ENCODE measurements around the gene TECTA.
A peak's percentile ranks its signal among the peaks of the same experiment; 100 is the strongest.
"Not testable (repeated sequence)": the region's sequence is repeated elsewhere in the genome, so short reads cannot be mapped to it uniquely, and the experiment has no call there.

TECTA gene

DNA sequence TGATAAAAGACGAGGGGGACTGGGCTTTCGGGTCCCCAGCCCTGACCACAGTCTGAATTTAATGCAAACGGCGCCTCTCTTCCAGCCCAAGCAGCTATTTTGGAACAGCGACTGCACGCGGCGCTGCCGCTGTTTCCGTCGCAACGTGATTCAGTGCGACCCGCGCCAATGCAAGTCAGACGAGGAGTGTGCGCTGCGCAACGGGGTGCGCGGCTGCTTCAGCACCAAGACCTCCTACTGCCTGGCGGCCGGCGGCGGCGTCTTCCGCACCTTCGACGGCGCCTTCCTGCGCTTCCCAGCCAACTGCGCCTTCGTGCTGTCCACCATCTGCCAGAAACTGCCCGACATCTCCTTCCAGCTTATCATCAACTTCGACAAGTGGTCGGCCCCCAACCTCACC lies 56.7 kb downstream of the TECTA start:
- intact Hi-C loops (cut with DNase I): no loop called here
- no peak for DNase-seq

DNA sequence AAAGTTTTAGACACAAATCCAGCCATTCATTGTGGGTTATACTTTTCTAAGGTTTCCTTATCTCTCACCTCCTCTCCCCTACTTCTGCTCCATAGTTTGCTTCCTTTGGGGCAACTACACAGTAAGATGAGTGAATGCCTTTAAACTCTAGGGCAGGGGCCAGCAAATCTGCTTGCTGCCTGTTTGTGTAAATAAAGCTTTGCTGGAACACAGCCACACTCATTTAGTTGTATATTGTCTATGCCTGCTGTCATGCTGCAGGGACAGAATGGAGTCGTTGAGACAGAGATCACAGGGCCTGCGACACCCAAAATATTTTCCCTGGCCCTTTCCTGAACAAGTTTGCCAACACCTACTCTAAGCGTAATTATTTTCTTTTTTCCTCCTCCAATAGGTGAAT lies 58.7 kb downstream of the TECTA start:
- no peak for DNase-seq
- intact Hi-C loops (cut with DNase I): no loop called here

DNA sequence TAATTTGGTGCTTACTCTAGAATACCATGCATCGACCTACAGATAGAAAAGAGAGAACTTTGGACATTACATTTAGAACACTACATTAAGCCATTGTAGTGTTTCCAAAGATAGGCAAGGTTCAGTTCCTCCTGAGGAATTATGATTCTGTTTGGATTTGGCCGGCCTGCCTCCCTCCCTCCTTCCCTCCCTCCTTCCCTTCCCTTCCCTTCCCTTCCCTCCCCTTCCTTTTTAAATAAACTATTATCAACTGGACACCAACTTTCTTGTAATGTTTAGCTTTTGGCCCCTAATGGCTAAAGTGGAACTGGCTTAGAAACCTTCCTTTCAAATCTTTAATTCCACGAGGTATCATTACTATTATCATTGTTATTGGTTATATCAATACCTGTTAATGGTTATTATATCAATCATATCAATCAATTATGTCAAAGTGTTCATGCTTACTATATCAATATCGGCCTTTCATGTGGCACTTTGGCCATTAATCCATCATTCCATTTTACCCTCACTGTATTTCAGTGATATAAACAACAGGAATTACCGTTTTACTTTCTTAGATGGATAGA lies 60.4 kb downstream of the TECTA start:
- no peak for DNase-seq
- intact Hi-C loops (cut with DNase I): no loop called here

DNA sequence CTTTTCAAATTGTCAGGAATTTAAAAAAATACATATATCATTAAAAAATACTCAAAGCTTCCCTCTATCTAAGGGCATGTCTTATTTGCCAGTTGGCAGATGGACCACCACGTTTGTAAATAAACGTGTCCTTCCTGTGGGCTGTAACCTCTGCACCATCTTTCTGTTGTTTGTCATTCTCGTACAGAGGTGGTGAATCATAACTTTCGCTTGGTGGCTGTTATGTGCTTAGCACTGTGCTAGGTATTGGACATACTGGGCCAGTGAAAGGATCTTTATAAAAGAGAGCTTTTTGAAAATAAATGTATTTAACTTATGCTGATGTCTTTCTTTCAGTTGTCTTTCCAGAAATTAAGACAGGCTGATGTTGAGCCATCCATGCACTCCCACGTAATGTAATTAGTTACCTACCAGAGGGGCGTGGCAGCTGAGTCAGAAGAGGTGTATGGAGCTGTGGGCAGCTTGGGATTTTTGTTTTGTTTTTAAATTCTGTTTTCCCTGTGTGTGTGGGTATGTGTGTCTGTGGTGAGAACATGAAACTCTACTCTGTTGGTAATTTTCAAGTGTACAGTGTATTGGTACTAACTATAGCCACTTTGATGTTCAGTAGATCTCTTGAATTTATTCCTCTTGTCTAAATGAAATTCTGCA lies 62.7 kb downstream of the TECTA start:
- intact Hi-C loops (cut with DNase I): no loop called here

DNA sequence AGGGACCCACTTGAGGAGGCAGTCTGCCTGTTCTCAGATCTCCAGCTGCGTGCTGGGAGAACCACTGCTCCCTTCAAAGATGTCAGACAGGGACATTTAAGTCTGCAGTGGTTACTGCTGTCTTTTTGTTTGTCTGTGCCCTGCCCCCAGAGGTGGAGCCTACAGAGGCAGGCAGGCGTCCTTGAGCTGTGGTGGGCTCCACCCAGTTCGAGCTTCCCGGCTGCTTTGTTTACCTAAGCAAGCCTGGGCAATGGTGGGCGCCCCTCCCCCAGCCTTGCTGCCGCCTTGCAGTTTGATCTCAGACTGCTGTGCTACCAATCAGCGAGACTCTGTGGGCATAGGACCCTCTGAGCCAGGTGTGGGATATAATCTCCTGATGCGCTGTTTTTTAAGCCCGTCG lies 76.6 kb downstream of the TECTA start:
- intact Hi-C loops (cut with DNase I); DNase-seq: not testable (repeated sequence)

More for the DNA sequence above, 62.7 kb downstream of the TECTA start:
- no peak for DNase-seq

DNA sequence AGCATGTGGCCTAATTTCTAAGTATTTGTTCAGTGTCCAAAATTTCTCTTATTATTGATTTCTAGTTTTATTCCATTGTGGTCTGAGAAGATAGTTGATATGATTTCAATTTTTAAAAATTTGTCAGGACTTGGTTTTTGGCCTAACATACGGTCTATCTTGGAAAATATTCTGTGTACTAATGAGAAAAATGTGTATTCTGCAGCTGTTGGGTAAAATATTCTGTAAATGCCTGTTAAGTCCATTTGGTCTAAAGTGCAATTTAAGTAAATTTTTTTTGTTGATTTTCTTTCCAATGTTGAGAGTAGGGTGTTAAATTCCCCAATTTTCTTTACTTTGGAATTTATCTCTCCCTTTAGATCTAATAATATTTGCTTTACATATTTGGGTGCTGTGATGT lies 78.3 kb downstream of the TECTA start:
- no peak for DNase-seq
- intact Hi-C loops (cut with DNase I): no loop called here

DNA sequence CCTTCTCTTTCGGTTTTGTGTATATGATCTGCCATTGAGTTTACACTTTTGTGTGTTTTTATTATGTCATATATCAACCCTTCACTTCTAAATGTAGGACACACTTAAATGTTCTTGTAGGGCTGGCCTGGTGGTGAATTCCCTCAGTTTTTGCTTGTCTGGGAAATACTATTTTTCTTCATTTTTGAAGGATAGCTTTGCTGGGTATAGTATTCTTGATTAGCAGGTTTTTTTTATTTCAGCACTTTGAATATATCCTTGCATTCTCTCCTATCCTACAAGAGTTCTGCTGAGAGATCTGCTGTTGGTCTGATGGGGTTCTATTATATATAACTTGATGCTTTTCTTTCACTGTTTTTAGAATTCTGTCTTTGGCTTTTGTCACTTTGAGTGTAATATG lies 79.1 kb downstream of the TECTA start:
- no peak for DNase-seq
- intact Hi-C loops (cut with DNase I): no loop called here

DNA sequence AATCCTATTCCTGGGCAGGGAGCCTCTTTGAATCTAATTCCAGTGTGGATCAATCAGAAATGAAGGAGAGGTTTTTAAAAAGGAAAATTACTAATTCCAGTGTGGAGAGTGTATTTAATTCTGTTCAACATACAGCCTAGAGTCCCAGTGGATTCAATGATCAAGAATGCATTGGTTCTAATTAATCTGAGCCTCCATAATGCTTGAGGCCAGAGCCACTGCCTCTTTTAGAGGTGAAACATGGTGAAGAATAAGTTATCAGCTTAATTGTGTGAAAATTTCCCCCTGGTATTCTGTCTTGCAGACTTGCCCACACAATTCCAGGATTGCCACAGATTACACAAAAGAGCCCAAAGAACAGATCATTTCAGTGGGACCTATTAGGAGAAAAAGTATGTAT lies 87.7 kb downstream of the TECTA start:
- intact Hi-C loops (cut with DNase I): no loop called here
- DNase-seq: no peak

DNA sequence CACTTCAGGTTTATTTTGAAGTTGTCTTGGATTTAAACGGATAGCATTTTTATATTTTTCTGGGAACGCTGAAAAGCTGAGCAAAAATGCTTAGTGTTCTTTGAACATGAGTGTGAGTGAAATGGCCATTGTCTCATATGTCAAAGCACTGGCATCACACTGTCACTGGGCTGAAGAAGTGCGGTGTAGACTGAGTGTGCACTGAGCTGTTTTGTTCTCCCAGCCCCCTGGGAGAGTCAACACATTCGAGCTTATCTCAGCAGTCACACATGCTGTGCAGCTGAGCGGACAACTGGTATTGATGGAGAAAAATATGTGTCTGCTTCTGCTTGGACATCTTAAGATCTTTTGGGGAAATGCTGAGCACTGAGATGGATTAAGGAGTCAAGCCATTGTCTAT lies 90.8 kb downstream of the TECTA start:
- intact Hi-C loops (cut with DNase I): loop anchor here (5.0 kb wide), 1 partner anchor 680 kb away; the partner anchor contains the start of gene GRIK4
- no peak for DNase-seq

DNA sequence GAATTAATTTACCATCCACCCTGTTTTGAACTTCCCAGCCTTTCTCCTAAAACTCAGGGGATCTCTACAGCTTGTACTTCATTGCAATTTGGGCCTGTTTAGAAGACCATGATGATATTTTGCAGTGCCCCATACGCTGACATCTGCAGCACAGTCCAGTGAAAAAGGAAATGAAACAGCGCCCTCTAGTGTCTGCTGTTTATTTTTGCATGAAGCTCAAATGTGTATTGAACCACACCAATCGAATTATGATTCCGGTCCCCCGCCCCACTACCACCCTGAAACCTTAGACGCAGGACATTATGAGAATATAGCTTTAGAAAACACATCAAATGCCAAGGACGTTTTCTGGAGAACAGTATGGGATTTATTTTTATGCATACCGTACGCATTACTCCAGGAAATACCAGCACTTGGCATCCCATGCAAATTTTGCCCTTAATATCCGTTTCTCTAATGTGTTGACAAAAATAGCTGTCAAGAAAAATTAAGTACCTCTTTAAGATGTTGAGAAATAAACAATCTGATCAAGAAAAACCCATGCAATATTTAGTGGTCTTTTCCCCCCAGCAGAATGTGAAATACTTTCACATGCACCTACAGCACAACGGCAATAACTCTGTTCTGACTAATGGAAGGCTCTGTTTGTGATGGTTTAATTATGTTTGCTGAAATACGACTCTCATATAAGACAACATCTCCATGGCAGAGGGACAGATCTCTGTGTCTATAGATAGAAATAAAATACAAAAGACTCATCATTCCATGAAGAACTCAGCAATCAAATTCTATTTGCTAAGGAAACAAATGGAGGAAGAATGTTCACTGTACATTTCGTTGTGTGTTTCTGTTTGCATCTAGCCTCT lies 93.9 kb downstream of the TECTA start:
- intact Hi-C loops (cut with DNase I): loop anchor here (5.0 kb wide), 1 partner anchor 683 kb away; the partner anchor contains the start of gene GRIK4
- DNase-seq: peak in 3 of 10 donors; percentile 36 to 54 (median 51)

DNA sequence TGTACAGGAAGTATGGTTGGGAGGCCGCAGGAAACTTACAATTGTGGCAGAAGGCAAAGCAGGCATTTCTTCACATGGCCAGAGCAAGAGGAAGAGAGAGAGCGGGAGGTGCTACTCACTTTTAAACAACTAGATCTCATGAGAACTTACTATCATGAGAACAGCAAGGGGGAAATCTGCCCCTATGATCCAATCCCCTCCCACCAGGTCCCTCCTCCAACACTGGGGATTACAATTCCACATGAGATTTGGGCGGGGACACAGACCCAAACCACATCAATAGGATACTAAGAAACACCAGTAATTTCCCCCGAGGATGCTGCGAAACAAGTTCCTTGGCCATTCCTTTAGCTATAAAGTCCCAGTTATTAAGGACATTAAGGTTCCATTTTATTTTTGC lies 97.4 kb downstream of the TECTA start:
- intact Hi-C loops (cut with DNase I): no loop called here
- DNase-seq: no peak

DNA sequence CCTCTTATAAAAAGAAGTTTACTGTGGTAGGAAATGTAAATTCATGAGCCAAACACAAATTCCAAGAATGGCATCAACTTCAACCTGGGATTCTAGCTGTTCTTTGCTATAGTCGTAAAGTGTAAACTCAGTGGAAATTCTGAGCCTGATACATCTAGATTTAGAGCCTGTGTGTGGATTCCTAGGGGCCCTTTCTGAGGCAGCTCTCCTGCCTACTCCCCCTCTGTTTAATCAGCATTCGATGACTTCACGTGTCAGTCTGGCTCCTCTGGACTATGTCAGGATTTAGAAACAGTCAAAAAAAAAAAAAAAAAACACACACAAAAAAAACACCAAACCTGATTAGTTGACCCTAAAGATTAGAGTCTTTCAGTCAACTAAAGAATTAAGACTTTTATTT lies 98.5 kb downstream of the TECTA start:
- DNase-seq: no peak
- intact Hi-C loops (cut with DNase I): no loop called here

DNA sequence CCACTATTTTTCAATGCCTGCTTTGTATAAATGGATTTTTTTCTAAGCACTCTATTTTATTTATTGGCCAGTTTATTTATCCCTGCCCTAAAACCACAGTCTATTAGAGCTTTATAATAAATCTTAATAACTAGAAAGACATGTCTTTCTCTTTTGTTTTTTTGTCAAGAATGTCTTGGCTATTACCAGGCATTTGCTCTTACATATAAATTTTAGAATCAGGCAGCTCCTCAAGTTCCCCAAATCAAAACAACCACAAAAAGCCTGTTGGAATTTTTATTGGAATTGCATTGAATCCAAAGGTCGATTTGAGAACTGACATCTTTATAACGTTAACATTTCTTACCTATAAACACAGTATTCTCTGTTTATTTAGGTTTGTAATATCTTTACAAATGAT lies 105.8 kb downstream of the TECTA start:
- DNase-seq: no peak
- intact Hi-C loops (cut with DNase I): no loop called here

DNA sequence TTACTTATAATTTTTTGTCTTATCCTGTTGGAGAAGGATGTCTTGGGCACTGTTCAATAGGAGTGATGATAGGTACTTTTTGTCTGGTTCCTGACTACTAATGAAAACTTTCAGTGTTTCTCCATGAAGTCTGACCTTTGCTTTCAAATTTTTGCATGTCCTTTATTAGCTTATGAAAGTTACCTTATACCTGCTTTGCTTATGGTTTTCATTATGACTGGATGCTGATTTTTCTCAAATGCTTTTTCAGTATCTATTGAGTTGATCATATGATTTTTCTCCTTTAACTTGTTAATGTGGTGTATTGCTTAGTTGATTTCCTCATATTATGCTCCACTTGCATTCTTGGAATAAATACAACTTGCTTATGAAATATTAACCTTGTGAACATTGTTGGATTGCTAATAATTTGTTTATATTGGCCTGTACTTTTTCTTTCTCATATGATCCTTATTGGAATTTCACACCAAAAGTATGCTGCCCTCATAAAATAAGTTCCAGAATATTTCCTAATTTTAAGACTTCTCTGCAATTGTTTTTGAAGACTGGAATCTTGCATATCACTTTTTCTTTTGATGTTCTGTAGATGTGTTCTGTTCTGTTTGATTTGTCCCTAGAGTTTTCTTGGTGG lies 106.6 kb downstream of the TECTA start:
- intact Hi-C loops (cut with DNase I): no loop called here
- DNase-seq: no peak

DNA sequence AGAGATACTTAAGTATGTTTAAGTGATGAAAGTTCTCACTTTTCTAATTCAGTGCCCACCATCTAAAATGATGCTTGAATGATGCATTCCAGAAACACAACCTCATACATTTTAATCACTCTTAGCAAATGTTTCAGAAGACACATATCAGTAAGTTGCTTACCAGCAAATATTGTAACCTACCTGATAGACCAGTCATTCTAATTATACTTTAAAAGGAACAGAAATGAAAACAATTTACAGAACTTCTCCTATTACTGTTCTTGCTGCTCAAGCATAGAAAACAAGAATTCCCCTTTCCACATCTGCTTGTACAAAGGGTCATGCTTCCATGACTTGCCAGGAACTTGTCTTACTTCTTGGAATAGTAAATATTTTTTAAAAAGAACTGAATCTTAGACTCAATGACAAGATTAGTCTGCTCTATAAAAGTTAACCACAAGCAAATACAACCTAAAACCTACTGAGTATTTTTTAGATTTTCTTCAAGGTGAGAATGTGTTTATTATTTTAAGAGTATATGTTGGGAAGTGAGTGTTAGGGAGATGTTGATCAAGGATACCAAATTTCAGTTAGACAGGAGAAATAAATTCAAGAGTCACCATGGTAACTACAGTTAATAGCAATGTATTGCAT lies 109.5 kb downstream of the TECTA start:
- DNase-seq: no peak
- intact Hi-C loops (cut with DNase I): no loop called here

DNA sequence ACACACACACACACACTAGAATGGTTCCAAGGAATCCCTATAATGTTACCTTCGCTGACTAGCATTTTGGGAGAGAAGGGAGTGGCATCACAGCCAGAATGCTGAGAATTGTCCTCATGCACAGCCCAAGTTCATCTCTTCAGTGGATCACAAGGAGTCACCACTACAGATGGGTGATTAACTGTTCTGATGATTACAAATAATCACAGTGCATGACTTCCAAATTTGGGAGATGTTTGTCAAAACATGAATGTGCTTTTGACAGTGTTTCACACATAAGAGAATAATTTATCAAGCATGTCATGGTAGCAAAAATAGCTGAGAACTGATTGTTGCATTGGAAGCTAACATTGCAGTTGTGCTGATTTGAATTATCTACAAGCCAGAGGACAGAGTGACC lies 110.6 kb downstream of the TECTA start:
- intact Hi-C loops (cut with DNase I): no loop called here
- DNase-seq: no peak

DNA sequence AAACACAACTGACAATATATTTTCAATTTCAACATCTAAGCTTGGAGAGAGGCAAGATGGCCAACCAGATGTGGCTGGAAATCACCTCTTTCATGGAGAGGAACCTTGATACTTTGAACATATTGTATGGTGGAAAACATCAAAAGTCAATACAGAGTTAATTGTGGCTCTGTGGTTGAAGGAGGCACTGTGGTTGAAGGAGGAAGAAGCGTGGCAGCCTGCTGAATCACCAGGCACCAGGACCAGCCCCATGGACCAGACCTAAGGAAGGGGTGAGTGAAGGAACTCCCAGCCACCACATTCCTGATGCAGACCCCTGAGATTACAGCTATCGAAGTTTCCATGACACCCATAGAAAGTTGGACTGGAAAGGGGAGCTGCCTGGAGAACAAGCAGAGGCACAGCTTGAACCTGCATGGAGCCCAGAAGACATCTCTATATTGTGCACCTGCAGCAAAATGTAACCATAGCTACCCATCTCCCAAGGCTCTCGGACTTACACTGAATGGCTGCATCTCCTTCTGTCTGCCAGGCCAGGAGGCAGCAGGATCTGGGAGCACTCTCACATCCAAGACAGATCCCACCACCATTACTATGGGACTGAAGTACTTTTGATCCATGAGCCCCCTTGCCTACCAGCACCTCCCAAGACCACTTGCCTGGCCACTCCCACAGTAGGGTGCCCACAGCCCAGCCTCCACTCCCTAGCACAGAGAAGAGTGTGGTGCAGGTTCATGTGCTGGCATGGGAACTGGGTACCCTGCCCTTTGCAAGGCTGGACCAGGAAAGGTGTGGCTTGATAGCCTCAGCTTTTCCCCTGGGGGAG lies 111.7 kb downstream of the TECTA start:
- intact Hi-C loops (cut with DNase I): no loop called here
- DNase-seq: no peak

DNA sequence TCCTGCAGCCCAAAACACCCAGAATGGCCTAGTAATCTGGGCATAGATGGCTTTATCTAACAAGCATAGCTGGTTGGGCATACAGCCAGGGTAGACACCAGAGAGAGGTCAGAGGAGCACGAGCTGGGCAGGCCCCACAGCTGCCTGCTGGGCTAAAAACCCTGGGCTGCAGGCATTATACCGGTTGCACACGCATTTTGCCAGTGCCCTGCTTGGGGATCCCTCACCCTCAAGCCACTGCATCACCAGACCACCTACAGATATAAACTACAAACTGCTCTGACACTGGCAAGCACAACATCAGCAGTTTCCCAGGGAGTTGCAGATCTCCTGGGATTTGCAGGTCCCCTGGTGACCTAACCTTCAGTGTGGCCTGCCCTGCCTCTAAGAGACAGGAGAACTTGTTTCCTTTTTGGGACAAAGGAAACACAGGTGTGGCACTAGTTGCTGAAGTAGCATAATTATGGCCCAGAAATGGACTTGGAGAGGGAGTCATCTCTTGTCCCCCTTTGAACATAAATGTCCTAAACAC lies 112.4 kb downstream of the TECTA start:
- no peak for DNase-seq
- intact Hi-C loops (cut with DNase I): no loop called here

DNA sequence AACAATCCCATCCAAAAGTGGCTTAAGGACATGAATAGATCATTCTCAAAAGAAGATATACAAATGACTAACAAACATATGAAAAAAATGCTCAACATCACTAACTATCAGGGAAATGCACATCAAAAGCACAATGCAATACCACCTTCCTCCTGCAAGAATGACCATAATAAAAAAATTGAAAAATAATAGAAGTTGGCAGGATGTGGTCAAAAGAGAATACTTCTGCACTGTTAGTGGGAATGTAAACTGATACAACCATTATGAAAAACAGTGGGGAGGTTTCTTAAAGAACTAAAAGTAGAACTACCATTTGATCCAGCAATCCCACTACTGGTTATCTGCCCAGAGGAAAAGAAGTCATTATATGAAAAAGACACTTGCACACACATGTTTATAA lies 113.8 kb downstream of the TECTA start:
- no peak for DNase-seq
- intact Hi-C loops (cut with DNase I): no loop called here
